Activated T-cell treated with anti-CD3 and anti-CD28 coated beads, Interleukin-2, amount 50 U/mL, for 48 hours (primary cell): ENCODE measurements around the gene PLEKHH1.

Experiments
- DNase-seq, 2 experiments: peaks; one replicate each; pipeline ENCODE4 v3.0.0-alpha.2; 2020

PLEKHH1 gene

GRCh38 chr14:67638642-67639041, 105.6 kb downstream of the PLEKHH1 start:
- DNase-seq, result no peak
